Adrenal gland (tissue), 5 donors: ENCODE measurements around the gene HCK.

Experiments
- POLR2A ChIP-seq, 2 donors: fragments of 450-650 bp; IDR thresholded peaks; one replicate each; pipeline ENCODE4 v1.6.1; 2017; ENCODE audit warnings: antibody characterized with exemption in 2 of 2, mild to moderate bottlenecking in 2 of 2, moderate library complexity in 1 of 2
- TF ChIP-seq, protein P1 (sequence below), 6 experiments: fragments of 450-650 bp in 4 of 6; fragments of 200-600 bp in 2 of 6; sonication (generic) in 1 of 6; IDR thresholded peaks; 1 replicate in 5 of 6; 2 replicates in 1 of 6; pipeline versions ENCODE4 v1.5.1 to v1.8.0; 2016 to 2021; ENCODE audit warnings: antibody characterized with exemption in 6 of 6, mild to moderate bottlenecking in 2 of 6, moderate library complexity in 1 of 6
- donor health status: DM: no; HTN: no; CAD: no.

DNA sequence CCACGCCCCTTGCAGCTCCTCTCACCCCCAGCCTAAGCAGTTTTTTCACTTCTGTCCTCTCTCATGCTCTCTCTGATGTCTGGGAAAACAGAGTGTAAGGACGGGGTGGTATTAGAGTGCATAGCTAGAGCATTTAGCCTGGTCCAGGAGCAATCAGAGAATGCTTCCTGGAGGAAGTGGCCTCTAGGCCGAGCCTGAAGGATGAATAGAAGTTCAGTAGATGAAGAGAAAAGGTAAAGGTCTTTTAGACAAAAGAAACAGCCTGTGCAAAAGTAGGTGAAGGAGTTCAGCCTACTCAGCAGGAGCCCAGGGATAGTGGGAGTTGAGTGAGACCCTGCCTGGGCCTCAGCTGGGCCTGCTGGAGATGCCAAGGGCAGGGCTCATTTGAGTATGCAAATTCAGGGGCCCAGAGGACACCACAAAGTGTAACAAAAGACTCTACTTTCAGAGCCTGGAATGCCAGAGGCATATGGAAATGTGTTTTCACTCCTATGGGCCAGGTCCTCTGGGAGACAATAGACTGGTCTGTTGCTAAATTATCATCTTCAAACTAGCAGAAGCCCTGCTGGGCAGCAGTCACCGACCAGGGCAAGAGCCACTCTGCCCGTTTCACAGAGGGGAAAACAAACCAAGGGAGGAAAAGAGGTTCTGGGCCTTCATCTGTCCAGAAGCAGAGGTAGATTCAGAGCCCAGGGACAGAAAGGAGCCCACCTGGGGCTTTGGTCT, 37.8 kb downstream of the HCK start:
- TF ChIP-seq, protein P1, sequence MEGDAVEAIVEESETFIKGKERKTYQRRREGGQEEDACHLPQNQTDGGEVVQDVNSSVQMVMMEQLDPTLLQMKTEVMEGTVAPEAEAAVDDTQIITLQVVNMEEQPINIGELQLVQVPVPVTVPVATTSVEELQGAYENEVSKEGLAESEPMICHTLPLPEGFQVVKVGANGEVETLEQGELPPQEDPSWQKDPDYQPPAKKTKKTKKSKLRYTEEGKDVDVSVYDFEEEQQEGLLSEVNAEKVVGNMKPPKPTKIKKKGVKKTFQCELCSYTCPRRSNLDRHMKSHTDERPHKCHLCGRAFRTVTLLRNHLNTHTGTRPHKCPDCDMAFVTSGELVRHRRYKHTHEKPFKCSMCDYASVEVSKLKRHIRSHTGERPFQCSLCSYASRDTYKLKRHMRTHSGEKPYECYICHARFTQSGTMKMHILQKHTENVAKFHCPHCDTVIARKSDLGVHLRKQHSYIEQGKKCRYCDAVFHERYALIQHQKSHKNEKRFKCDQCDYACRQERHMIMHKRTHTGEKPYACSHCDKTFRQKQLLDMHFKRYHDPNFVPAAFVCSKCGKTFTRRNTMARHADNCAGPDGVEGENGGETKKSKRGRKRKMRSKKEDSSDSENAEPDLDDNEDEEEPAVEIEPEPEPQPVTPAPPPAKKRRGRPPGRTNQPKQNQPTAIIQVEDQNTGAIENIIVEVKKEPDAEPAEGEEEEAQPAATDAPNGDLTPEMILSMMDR (IDR thresholded peaks at IDR 0.05), result no peak
- no peak for TF ChIP-seq POLR2A (IDR thresholded peaks at IDR 0.05)
